ENCODE data around the gene ITSN2. TPM values are rescaled to one million over a fixed set of nuclear protein-coding genes. Genes with fewer than 3 reads are reported as not detected.
A peak's percentile ranks its signal among the peaks of the same experiment; 100 is the strongest.
"Not testable (repeated sequence)": the region's sequence is repeated elsewhere in the genome, so short reads cannot be mapped to it uniquely, and the experiment has no call there.

The ITSN2 gene
- 10 to 100 TPM; 43.4 to 69.8 (median 46.5) TPM for total RNA-seq

GRCh38 chr2:24360050-24360962, at the start of gene ITSN2:
Gene ITSN2 (minus strand): TSS chr2:24360536. CDS start chr2:24328082, 32,454 bp downstream.
- Histone ChIP-seq H3K4me3 (peak within 1 kb of the TSS; percentile 91 to 98 (median 92)), H3K9me3 (no peaks in the 10 kb centered on the region), H3K36me3 (no peaks in the 10 kb centered on the region), H3K4me1 (no peaks in the 10 kb centered on the region), H3K27me3 (no peaks in the 10 kb centered on the region), H3K27ac (peak within 1 kb of the TSS; percentile 97 to 98)
- TF ChIP-seq POLR2AphosphoS5 (IDR thresholded peaks at IDR 0.05) = peak; percentile 9 to 71 (median 40)
- TF ChIP-seq POLR2A (IDR thresholded peaks at IDR 0.05) = no peak
- peak; percentile 55 to 69 for DNase-seq (ENCODE audit: low spot score in 2 of 2)
- intact Hi-C loops (cut with DNase I; ENCODE audit: low total_unique reads) = no loop called here

DNA sequence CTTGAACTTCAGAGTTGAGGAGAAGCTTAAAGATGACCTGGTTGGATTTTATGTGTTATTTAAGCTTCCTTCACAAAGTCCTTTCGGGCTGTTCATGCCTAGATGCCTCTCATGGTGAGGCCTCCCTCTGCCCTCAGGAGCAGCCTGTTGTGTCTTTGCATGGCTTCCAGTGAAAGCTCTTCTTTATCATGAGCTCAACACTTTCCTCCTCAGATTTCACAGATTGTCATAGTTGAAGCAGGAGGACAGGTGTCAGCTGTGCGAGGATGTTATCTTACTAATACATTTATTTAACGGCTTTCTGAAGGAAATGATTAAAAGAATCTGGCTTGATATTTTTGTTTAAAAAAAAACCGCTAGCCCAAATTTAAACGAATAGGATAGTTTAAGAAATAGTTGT, 48.8 kb upstream of the ITSN2 start:
- H3K36me3 ChIP-seq = no peaks in the 10 kb centered on the region
- no peaks in the 10 kb centered on the region for H3K4me1 ChIP-seq
- no peak overlapping the region for H3K4me3 ChIP-seq
- no peak for TF ChIP-seq POLR2AphosphoS5 (IDR thresholded peaks at IDR 0.05)
- no peak for TF ChIP-seq POLR2A (IDR thresholded peaks at IDR 0.05)
- TF ChIP-seq, protein P1, sequence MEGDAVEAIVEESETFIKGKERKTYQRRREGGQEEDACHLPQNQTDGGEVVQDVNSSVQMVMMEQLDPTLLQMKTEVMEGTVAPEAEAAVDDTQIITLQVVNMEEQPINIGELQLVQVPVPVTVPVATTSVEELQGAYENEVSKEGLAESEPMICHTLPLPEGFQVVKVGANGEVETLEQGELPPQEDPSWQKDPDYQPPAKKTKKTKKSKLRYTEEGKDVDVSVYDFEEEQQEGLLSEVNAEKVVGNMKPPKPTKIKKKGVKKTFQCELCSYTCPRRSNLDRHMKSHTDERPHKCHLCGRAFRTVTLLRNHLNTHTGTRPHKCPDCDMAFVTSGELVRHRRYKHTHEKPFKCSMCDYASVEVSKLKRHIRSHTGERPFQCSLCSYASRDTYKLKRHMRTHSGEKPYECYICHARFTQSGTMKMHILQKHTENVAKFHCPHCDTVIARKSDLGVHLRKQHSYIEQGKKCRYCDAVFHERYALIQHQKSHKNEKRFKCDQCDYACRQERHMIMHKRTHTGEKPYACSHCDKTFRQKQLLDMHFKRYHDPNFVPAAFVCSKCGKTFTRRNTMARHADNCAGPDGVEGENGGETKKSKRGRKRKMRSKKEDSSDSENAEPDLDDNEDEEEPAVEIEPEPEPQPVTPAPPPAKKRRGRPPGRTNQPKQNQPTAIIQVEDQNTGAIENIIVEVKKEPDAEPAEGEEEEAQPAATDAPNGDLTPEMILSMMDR (IDR thresholded peaks at IDR 0.05) = no peak
- no peaks in the 10 kb centered on the region for H3K9me3 ChIP-seq
- H3K27me3 ChIP-seq = no peaks in the 10 kb centered on the region
- intact Hi-C loops (cut with DNase I; ENCODE audit: low total_unique reads) = no loop called here
- DNase-seq (ENCODE audit: low spot score in 2 of 2) = no peak
- no peak overlapping the region for H3K27ac ChIP-seq

DNA sequence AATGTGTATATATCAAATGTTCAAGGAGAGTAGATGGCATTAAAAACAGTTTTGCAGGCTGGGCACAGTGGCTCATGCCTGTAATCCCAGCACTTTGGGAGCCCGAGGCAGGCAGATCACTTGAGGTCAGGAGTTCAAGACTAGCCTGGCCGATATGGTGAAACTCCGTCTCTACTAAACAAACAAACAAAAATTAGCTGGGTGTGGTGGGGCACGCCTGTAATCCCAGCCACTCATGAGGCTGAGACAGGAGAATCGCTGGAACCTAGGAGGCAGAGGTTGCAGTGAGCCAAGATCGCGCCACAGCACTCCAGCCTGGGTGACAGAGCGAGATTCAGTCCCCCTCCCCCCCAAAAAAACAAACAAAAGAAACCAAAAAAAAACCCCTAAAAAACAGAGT, 48.4 kb upstream of the ITSN2 start:
- intact Hi-C loops (cut with DNase I; ENCODE audit: low total_unique reads); H3K4me3 ChIP-seq; H3K36me3 ChIP-seq; DNase-seq (ENCODE audit: low spot score in 2 of 2); H3K27me3 ChIP-seq; H3K4me1 ChIP-seq; H3K27ac ChIP-seq; H3K9me3 ChIP-seq: not testable (repeated sequence)

DNA sequence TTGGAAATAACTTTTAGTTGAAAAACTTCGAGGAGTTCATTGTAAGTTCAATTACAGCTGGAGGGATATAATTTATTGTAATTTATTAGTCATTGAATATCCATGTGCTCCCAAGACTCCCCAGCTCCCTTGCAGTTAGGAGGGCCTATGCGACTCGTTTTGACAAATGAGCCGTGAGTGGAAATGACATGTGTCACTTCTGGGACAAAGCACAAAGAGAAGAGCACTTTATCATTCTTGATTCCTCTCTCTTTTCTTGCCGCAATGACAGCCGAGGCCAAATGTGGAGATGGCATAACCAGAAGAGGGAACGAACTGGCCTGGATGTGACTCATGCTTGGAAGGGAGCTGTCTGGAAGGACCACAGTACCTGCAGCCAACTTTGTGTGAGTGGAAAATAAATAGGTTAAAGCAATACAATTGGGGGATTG, 44.2 kb upstream of the ITSN2 start:
- no peak overlapping the region for H3K27ac ChIP-seq
- H3K36me3 ChIP-seq = no peaks in the 10 kb centered on the region
- DNase-seq (ENCODE audit: low spot score in 2 of 2) = no peak
- no peaks in the 10 kb centered on the region for H3K27me3 ChIP-seq
- H3K4me3 ChIP-seq = no peak overlapping the region
- H3K4me1 ChIP-seq = no peaks in the 10 kb centered on the region
- H3K9me3 ChIP-seq = no peaks in the 10 kb centered on the region
- intact Hi-C loops (cut with DNase I; ENCODE audit: low total_unique reads) = no loop called here
- TF ChIP-seq, protein P1 (IDR thresholded peaks at IDR 0.05) = no peak
- no peak for TF ChIP-seq POLR2A (IDR thresholded peaks at IDR 0.05)
- no peak for TF ChIP-seq POLR2AphosphoS5 (IDR thresholded peaks at IDR 0.05)

- DNase-seq (ENCODE audit: low spot score in 2 of 2) = no peak
- no peaks in the 10 kb centered on the region for H3K9me3 ChIP-seq
- no peak overlapping the region for H3K27ac ChIP-seq
- H3K27me3 ChIP-seq = no peaks in the 10 kb centered on the region
- intact Hi-C loops (cut with DNase I; ENCODE audit: low total_unique reads) = no loop called here
- H3K4me3 ChIP-seq = no peak overlapping the region
- TF ChIP-seq POLR2A (IDR thresholded peaks at IDR 0.05) (no peak), POLR2AphosphoS5 (IDR thresholded peaks at IDR 0.05) (no peak)
- TF ChIP-seq, protein P1 (IDR thresholded peaks at IDR 0.05) = no peak
- no peaks in the 10 kb centered on the region for H3K4me1 ChIP-seq
- H3K36me3 ChIP-seq = no peaks in the 10 kb centered on the region
Observed at GRCh38 chr2:24403832-24404212, 43.5 kb upstream of the ITSN2 start.

GRCh38 chr2:24403168-24403831, 43.0 kb upstream of the ITSN2 start:
- Histone ChIP-seq H3K9me3 (no peaks in the 10 kb centered on the region), H3K36me3 (no peaks in the 10 kb centered on the region), H3K4me3 (peak overlapping the region in 2 of 3 donors; percentile 49 to 62), H3K27ac (no peak overlapping the region), H3K4me1 (no peaks in the 10 kb centered on the region), H3K27me3 (no peaks in the 10 kb centered on the region)
- DNase-seq (ENCODE audit: low spot score in 2 of 2) = no peak
- intact Hi-C loops (cut with DNase I; ENCODE audit: low total_unique reads) = no loop called here
- TF ChIP-seq, protein P1 (IDR thresholded peaks at IDR 0.05) = no peak

Measured in breast epithelium (tissue), 4 donors.